H4 (cell line): Measurements from ENCODE around the gene SNX24. TPM values are rescaled to one million over a fixed set of nuclear protein-coding genes. Genes with fewer than 3 reads are reported as not detected.

Experiments used
- DNase-seq: peaks from one replicate; pipeline ENCODE4 v3.0.0-alpha.2; 2015; ENCODE audit warnings: low spot score
- total RNA-seq: library from RNA; depleted of rRNA; stranded (reverse); fragments of >200 nt; shearing (Covaris generic); gene quantifications from 2 replicates; pipeline ENCODE4 v1.2.3, GENCODE V29; 2014; rRNA removed

The SNX24 gene
- total RNA-seq, 1 experiment from 2014 or later, result 40.5 TPM

DNA sequence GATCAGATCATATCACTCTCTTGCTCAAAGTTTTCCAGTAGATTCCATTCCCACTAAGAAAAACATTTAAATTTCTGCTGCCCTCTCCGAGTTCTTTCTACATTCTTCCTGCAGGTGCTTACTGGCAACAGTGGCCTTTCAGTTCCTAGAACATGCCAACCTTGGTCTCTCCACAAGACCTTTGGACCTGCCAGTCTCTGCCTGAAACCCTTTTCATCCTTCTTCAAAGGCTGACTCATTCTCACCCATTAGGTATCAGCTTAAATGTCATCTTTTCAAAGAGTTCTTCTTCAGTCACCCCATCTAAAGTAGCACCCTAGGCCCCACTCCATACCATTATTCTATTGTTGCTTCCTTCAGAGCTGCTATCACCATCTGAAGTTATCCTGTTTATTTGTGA is 169.3 kb downstream of the SNX24 start:
- DNase-seq, result no peak

DNA sequence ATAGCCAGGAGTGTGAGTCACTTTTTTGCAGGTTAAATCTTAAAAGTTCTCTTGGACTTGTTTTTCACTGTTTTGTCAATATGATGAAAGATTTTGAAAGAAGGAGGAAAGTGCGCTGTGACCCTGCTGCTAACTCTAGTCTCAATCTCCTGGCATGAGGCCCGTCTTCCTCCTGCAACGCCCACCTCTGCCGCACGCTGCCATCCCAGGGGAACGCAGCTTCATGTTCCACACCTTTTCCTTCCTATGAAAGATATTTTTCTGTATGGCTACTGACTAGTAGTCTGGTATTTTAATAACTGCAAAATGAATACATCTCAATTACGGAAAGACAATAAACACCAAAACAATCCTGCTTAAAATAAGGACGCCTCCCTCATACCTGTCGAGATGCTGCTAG is 182.8 kb downstream of the SNX24 start:
- DNase-seq, result no peak

DNA sequence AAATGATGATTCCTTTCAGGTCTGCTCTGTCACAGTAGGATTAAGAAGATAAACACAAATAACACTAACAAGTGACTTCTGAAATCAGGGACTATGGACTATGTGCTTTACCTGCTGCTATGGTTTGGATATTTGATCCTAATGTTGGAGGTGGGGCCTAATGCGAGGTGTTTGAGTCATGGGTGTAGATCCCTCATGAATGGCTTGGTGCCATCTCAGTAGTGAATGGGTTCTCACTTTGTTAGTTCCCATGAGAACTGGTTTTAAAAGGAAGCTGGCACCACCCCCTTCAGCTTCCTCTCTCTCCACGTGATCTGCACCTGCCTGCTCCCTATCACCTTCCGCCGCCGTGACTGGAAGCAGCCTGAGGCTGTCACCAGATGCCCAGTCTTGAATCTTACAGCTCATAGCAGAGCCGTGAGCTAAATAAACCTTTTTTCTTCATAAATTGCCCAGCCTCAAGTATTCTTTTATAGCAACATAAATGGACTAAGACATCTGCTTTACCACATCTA is 187.8 kb downstream of the SNX24 start:
- no peak for DNase-seq

GRCh38 chr5:123035360-123035917 is 190.0 kb downstream of the SNX24 start:
- no peak for DNase-seq

- DNase-seq, result no peak
These were observed 190.5 kb downstream of the SNX24 start for GRCh38 chr5:123035918-123036390.

- peak; percentile 77 for DNase-seq
These were observed 191.1 kb downstream of the SNX24 start, which contains the start of gene PPIC for GRCh38 chr5:123036391-123037103. Gene PPIC (minus strand): TSS chr5:123036725. CDS start chr5:123036625, 100 bp downstream.

- DNase-seq, result peak; percentile 25
These were observed 191.6 kb downstream of the SNX24 start for GRCh38 chr5:123037104-123037418.

GRCh38 chr5:123039673-123040072 is 194.3 kb downstream of the SNX24 start:
- DNase-seq, result no peak

GRCh38 chr5:123044926-123045617 is 199.7 kb downstream of the SNX24 start:
- no peak for DNase-seq

DNA sequence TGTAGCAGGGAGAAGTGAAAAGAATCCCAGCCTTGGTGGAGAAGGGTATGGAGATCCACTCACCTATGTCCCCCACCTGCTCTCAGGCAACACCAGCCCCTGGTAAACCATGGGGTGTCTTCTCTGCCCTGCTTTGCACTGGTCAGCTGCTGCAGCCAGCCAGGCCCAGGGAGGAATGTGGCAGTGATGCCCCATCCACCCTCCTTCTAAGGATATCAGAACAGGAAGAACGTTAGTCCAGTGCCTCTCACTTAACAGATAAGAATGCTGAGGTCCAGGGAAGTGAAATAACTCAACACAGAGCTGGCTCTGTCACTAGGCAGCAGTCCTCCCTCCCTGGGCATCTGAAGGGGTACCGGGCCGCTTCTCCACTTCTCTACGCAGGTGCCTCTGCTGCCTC is 200.8 kb downstream of the SNX24 start:
- no peak for DNase-seq

DNA sequence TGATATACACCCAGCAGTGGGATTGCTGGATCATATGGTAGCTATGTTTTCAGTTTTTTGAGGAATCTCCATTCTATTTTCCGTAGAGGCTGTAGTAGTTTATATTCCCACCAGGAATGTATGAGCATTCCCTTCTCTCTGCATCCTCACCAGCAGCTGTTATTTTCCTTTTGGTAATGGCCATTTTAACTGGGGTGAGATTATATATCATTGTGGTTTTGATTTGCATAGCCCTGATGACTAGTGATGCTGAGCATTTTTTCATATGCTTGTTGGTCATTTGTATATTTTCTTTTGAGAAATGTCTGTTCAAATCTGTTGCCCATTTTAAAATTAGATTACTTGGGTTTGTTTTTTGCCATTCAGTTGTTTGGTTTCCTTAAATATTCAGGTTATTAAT is 202.3 kb downstream of the SNX24 start:
- no peak for DNase-seq

DNA sequence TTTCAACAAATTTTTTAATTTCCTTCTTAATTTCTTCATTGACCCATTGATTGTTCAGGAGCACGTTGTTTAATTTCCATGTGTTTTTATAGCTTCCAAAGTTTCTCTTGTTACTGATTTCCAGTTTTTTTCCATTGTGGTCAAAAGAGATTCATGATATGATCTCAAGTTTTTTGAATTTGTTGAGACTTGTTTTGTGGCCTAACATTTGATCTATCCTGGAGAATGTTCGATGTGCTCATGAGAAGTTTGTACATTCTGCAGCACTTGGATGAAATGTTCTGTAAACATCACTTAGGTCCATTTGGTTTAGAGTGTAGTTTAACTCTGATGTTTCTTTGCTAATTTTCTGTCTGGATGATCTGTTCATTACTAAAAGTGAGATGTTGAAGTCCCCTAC is 205.8 kb downstream of the SNX24 start:
- no peak for DNase-seq

Other genes with a start within 250 kb of the SNX24 start
- gene SNX2, start 70.5 kb upstream of the SNX24 start, total RNA-seq, result 70.5 and 75.1 TPM in 2 replicates
- gene PPIC, start 191.1 kb downstream of the SNX24 start, total RNA-seq, result 78.4 and 84.2 TPM in 2 replicates
- gene PRDM6, start 243.6 kb downstream of the SNX24 start, total RNA-seq, result 0.04 TPM in 1 of 2 replicates, not detected in the other